Measurements from ENCODE around the gene MMP14. TPM values are rescaled to one million over a fixed set of nuclear protein-coding genes. Genes with fewer than 3 reads are reported as not detected.

Gene MMP14
- total and polyA plus RNA-seq, 2 of the 13 experiments (the other 11 are each of a cell fraction or from before 2014, with no cell fraction given), result 5.2 to 9.8 TPM

- TF ChIP-seq, protein P1, sequence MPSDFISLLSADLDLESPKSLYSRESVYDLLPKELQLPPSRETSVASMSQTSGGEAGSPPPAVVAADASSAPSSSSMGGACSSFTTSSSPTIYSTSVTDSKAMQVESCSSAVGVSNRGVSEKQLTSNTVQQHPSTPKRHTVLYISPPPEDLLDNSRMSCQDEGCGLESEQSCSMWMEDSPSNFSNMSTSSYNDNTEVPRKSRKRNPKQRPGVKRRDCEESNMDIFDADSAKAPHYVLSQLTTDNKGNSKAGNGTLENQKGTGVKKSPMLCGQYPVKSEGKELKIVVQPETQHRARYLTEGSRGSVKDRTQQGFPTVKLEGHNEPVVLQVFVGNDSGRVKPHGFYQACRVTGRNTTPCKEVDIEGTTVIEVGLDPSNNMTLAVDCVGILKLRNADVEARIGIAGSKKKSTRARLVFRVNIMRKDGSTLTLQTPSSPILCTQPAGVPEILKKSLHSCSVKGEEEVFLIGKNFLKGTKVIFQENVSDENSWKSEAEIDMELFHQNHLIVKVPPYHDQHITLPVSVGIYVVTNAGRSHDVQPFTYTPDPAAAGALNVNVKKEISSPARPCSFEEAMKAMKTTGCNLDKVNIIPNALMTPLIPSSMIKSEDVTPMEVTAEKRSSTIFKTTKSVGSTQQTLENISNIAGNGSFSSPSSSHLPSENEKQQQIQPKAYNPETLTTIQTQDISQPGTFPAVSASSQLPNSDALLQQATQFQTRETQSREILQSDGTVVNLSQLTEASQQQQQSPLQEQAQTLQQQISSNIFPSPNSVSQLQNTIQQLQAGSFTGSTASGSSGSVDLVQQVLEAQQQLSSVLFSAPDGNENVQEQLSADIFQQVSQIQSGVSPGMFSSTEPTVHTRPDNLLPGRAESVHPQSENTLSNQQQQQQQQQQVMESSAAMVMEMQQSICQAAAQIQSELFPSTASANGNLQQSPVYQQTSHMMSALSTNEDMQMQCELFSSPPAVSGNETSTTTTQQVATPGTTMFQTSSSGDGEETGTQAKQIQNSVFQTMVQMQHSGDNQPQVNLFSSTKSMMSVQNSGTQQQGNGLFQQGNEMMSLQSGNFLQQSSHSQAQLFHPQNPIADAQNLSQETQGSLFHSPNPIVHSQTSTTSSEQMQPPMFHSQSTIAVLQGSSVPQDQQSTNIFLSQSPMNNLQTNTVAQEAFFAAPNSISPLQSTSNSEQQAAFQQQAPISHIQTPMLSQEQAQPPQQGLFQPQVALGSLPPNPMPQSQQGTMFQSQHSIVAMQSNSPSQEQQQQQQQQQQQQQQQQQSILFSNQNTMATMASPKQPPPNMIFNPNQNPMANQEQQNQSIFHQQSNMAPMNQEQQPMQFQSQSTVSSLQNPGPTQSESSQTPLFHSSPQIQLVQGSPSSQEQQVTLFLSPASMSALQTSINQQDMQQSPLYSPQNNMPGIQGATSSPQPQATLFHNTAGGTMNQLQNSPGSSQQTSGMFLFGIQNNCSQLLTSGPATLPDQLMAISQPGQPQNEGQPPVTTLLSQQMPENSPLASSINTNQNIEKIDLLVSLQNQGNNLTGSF (CRISPR knock-in tag; IDR thresholded peaks at IDR 0.05), result 0 out of 2 replicates have a peak, but pooled peaks have one; percentile 43
- peak; percentile 99 for TF ChIP-seq PAX8 (CRISPR knock-in tag; IDR thresholded peaks at IDR 0.05; ENCODE audit: borderline replicate concordance)
- peak; percentile 71 for TF ChIP-seq ZFY (CRISPR knock-in tag; IDR thresholded peaks at IDR 0.05)
- TF ChIP-seq RERE (CRISPR knock-in tag; IDR thresholded peaks at IDR 0.05; ENCODE audit: low read depth), result peak; percentile 25; the same call in 1 of the 2 replicates
- peak; percentile 88; the same call in 1 of the 2 replicates for TF ChIP-seq ZSCAN29 (CRISPR knock-in tag; conservative IDR thresholded peaks at IDR 0.05)
- no peak for TF ChIP-seq SSRP1 (CRISPR knock-in tag; IDR thresholded peaks at IDR 0.05)
- no peak for TF ChIP-seq ZNF207 (IDR thresholded peaks at IDR 0.05; ENCODE audit: borderline replicate concordance)
- TF ChIP-seq ZSCAN12 (CRISPR knock-in tag; IDR thresholded peaks at IDR 0.05), result no peak
- TF ChIP-seq ZNF350 (CRISPR knock-in tag; IDR thresholded peaks at IDR 0.05; ENCODE audit: borderline replicate concordance, low read depth), result peak; percentile 97
- TF ChIP-seq GLI4 (CRISPR knock-in tag; IDR thresholded peaks at IDR 0.05; ENCODE audit: borderline replicate concordance), result peak; percentile 97
- no peak for TF ChIP-seq ZNF747 (CRISPR knock-in tag; IDR thresholded peaks at IDR 0.05; ENCODE audit: borderline replicate concordance)
- peak; percentile 64; the same call in 1 of the 2 replicates for TF ChIP-seq NCOA1 (CRISPR knock-in tag; IDR thresholded peaks at IDR 0.05)
- peak; percentile 88 for TF ChIP-seq ZBTB38 (CRISPR knock-in tag; IDR thresholded peaks at IDR 0.05)
- TF ChIP-seq, protein P2, sequence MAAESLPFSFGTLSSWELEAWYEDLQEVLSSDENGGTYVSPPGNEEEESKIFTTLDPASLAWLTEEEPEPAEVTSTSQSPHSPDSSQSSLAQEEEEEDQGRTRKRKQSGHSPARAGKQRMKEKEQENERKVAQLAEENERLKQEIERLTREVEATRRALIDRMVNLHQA (CRISPR knock-in tag; IDR thresholded peaks at IDR 0.05), result no peak
- TF ChIP-seq ZNF501 (CRISPR knock-in tag; IDR thresholded peaks at IDR 0.05), result peak; percentile 100
- peak; percentile 67 for TF ChIP-seq CCDC6 (CRISPR knock-in tag; IDR thresholded peaks at IDR 0.05)
- peak; percentile 66 for TF ChIP-seq YEATS4 (CRISPR knock-in tag; IDR thresholded peaks at IDR 0.05; ENCODE audit: borderline replicate concordance)
- no peak for TF ChIP-seq ZNF672 (CRISPR knock-in tag; IDR thresholded peaks at IDR 0.05)
- no peak; the same call in 1 of the 2 replicates for TF ChIP-seq KLF15 (CRISPR knock-in tag; IDR thresholded peaks at IDR 0.05; ENCODE audit: borderline replicate concordance)
Observed at GRCh38 chr14:22852940-22853767, 16.8 kb downstream of the MMP14 start (continued).
